K562 (cell line): ENCODE data around the gene IDUA. TPM values are rescaled to one million over a fixed set of nuclear protein-coding genes. Genes with fewer than 3 reads are reported as not detected.

Source experiments
- ATAC-seq: fragments of 200-7000 bp; cut with Tn5 transposase; 3 replicates; pipeline ENCODE4 v1.9.1; 2020; ENCODE audit warnings: moderate library complexity
- BruUV-seq: library from RNA; stranded (reverse); fragments of 400-500 nt; replicated peaks from 2 replicates; lab custom pipeline; 2021; lab: Mats Ljungman, UMichigan
- CTCF ChIA-PET: fragments of 300-600 bp; formaldehyde crosslinking; extraction: SDS; loops from one replicate; lab custom pipeline; 2021; ENCODE audit warnings: low intra/inter-chr PET ratio; lab: Yijun Ruan, JAX
- POLR2A ChIA-PET: fragments of 300-600, 350-650 bp; sonication (Branson Sonifier 250); formaldehyde crosslinking; extraction: SDS; loops from one replicate; lab custom pipeline; 2021; ENCODE audit warnings: antibody characterized with exemption, inconsistent platforms; lab: Yijun Ruan, JAX
- DNase-seq, 4 experiments: peaks; one replicate each; pipeline versions ENCODE4 v3.0.0 to v3.0.0-alpha.2; 2011 to 2018; ENCODE audit warnings: low spot score in 3 of 4, mixed read lengths in 3 of 4; ENCODE audit errors: extremely low read depth in 1 of 4
- FAIRE-seq: peaks from 2 replicates; lab custom pipeline; 2011; peaks lifted over from hg19 to GRCh38; lab: Jason Lieb, UNC
- H2AFZ ChIP-seq: 2 replicates; pipeline ENCODE4 v1.6.0; 2011; ENCODE audit warnings: low read depth, low read length, control low read depth, inconsistent platforms
- H3K27ac ChIP-seq: fragments of 200-600 bp; 3 replicates; pipeline ENCODE4 v1.8.0; 2011; ENCODE audit warnings: low read depth, mild to moderate bottlenecking, control low read depth, inconsistent platforms, low read length, moderate library complexity, mixed read lengths; ENCODE audit errors: extremely low read depth
- H3K27me3 ChIP-seq, 2 experiments: fragments of 300-600 bp in 1 of 2; 2 replicates in 1 of 2; 3 replicates in 1 of 2; pipeline versions ENCODE4 v1.6.0 to v1.8.0; 2011; ENCODE audit warnings: inconsistent platforms in 2 of 2, low read length in 2 of 2, mild to moderate bottlenecking in 1 of 2, mixed read lengths in 1 of 2, moderate library complexity in 1 of 2; ENCODE audit not compliant: control insufficient read depth in 2 of 2, insufficient read depth in 2 of 2
- H3K36me3 ChIP-seq: fragments of 300-600 bp; 3 replicates; pipeline ENCODE4 v1.8.0; 2011; ENCODE audit warnings: mild to moderate bottlenecking, low read length, inconsistent platforms; ENCODE audit not compliant: control insufficient read depth, insufficient read depth
- H3K4me1 ChIP-seq, 2 experiments: fragments of 200-600 bp in 1 of 2; replicated peaks in 1 of 2; 2 replicates in 1 of 2; 3 replicates in 1 of 2; pipeline versions ENCODE4 v1.5.1 to v1.8.0; 2011; ENCODE audit warnings: inconsistent platforms in 2 of 2, low read length in 2 of 2, mild to moderate bottlenecking in 1 of 2, mixed read lengths in 1 of 2, moderate library complexity in 1 of 2; ENCODE audit not compliant: control insufficient read depth in 2 of 2, insufficient read depth in 2 of 2
- H3K4me2 ChIP-seq: 2 replicates; pipeline ENCODE4 v1.6.1; 2011; ENCODE audit warnings: low read length, control low read depth, inconsistent platforms, mixed read lengths; ENCODE audit not compliant: insufficient read depth
- H3K4me3 ChIP-seq: fragments of 200-600 bp; sonication (generic), shearing (Covaris generic); 2 replicates; pipeline ENCODE4 v1.5.1; 2016; ENCODE audit warnings: control low read depth, inconsistent platforms
- H3K79me2 ChIP-seq: fragments of 200-600 bp; 3 replicates; pipeline ENCODE4 v1.8.0; 2011; ENCODE audit warnings: low read length, inconsistent platforms; ENCODE audit not compliant: control insufficient read depth, insufficient read depth
- H3K9ac ChIP-seq, 2 experiments: 2 replicates each; pipeline versions ENCODE4 v1.6.0 to v1.6.1; 2011; ENCODE audit warnings: low read depth in 2 of 2, low read length in 2 of 2, control low read depth in 1 of 2, inconsistent platforms in 1 of 2, mild to moderate bottlenecking in 1 of 2, mixed read lengths in 1 of 2; ENCODE audit not compliant: insufficient read depth in 1 of 2
- H3K9me1 ChIP-seq: one replicate; pipeline ENCODE4 v1.6.0; 2011; ENCODE audit warnings: inconsistent platforms, mild to moderate bottlenecking, low read length, moderate library complexity; ENCODE audit not compliant: control insufficient read depth, insufficient read depth
- H3K9me3 ChIP-seq: replicated peaks from 2 replicates; pipeline ENCODE4 v1.5.1; 2011; ENCODE audit warnings: low read depth, low read length, inconsistent platforms; ENCODE audit not compliant: control insufficient read depth, insufficient read depth
- H4K20me1 ChIP-seq: replicated peaks from 2 replicates; pipeline ENCODE4 v1.6.1; 2011; ENCODE audit warnings: low read length, inconsistent platforms, mixed read lengths; ENCODE audit not compliant: control insufficient read depth, insufficient read depth
- HNRNPL ChIP-seq: fragments of 200-400 bp; formaldehyde crosslinking; IDR thresholded peaks from 2 replicates; pipeline ENCODE4 v1.6.1; 2017; ENCODE audit warnings: low read depth, mild to moderate bottlenecking, low read length
- IRF2 ChIP-seq: sonication (generic); formaldehyde crosslinking; IDR thresholded peaks from 2 replicates; pipeline ENCODE4 v1.8.1; 2022; ENCODE audit warnings: mild to moderate bottlenecking, missing genetic modification reagents
- PCBP2 ChIP-seq: fragments of 200-400 bp; formaldehyde crosslinking; IDR thresholded peaks from 2 replicates; pipeline ENCODE4 v1.6.1; 2018; ENCODE audit warnings: low read length, low read depth, mild to moderate bottlenecking, moderate library complexity; ENCODE audit not compliant: poor library complexity, severe bottlenecking
- RBBP5 ChIP-seq: fragments of 200-600 bp; sonication (generic); IDR thresholded peaks from 2 replicates; pipeline ENCODE4 v1.6.1; 2012; ENCODE audit warnings: borderline replicate concordance, mild to moderate bottlenecking, low read length, control low read depth, inconsistent platforms; ENCODE audit not compliant: insufficient read depth, poor library complexity, severe bottlenecking
- SMC3 ChIP-seq: conservative IDR thresholded peaks from 2 replicates; pipeline ENCODE4 v1.6.1; 2011; ENCODE audit warnings: low read depth, low read length, improper control_type of control experiment; ENCODE audit not compliant: insufficient read depth
- SRSF7 ChIP-seq: fragments of 200-400 bp; formaldehyde crosslinking; optimal IDR thresholded peaks from 2 replicates; pipeline ENCODE3; 2017; ENCODE audit warnings: mild to moderate bottlenecking, low read depth, low read length
- TBL1XR1 ChIP-seq, 2 experiments: IDR thresholded peaks; 2 replicates each; pipeline ENCODE4 v1.6.1; 2012; ENCODE audit warnings: improper control_type of control experiment in 2 of 2, low read length in 2 of 2, mild to moderate bottlenecking in 1 of 2
- ZNF384 ChIP-seq: IDR thresholded peaks from 2 replicates; pipeline ENCODE4 v1.6.1; 2012; ENCODE audit warnings: low read depth, low read length, improper control_type of control experiment
- WGBS: fragments of 100-300 bp; shearing (Covaris generic); methylation state at CpG from one replicate; pipeline ENCODE4 v1.1.6; 2016; ENCODE audit warnings: low coverage, mixed read lengths; ENCODE audit not compliant: insufficient coverage; ENCODE audit errors: missing lambda C conversion rate; 5-methylcytosine and 5-hydroxymethylcytosine counted together
- in situ Hi-C: fragments of 300-500 bp; cut with MboI; formaldehyde crosslinking; loops from 4 replicates; pipeline ENCODE4 v1.15.0; 2018; ENCODE audit warnings: inconsistent platforms, mixed read lengths
- intact Hi-C: fragments of 100-400 bp; cut with micrococcal nuclease; formaldehyde crosslinking; loops from 2 replicates; pipeline ENCODE4 v1.14.2; 2022
- polyA plus RNA-seq, 8 experiments: library from polyadenylated mRNA; depleted of rRNA in 4 of 8; stranded (reverse) in 5 of 8; unstranded in 3 of 8; fragments of >200 nt; fragmentation: Nextera tagmentation in 2 of 8; fragmentation: Illumina TruSeq in 1 of 8; extraction: Ambion mirVana in 2 of 8; extraction: Trizol in 1 of 8; gene quantifications; 2 replicates each; pipeline versions ENCODE4 v1.2.1 to v1.2.3, GENCODE V29; 2011 to 2014; ENCODE audit warnings: inconsistent platforms in 1 of 8, missing spikeins in 1 of 8
- total RNA-seq, 7 experiments: library from RNA; depleted of rRNA in 6 of 7; stranded (reverse); fragments of >200 nt in 6 of 7; fragmentation: Illumina TruSeq in 2 of 7; extraction: Trizol in 2 of 7; gene quantifications; 2 replicates each; pipeline versions ENCODE4 v1.2.1 to v1.2.3, GENCODE V29; 2011 to 2021; ENCODE audit warnings: low replicate concordance in 1 of 7
- TF ChIP-seq, protein P1 (sequence below): sonication (generic); formaldehyde crosslinking; IDR thresholded peaks from 2 replicates; pipeline ENCODE4 v1.5.0; 2020; ENCODE audit warnings: missing genetic modification reagents
- TF ChIP-seq, protein P2 (sequence below): fragments of 250-450 bp; sonication (Bioruptor Pico); IDR thresholded peaks from 2 replicates; pipeline ENCODE4 v1.8.0; 2022; ENCODE audit warnings: moderate library complexity, mild to moderate bottlenecking, inconsistent platforms
- TF ChIP-seq, protein P3 (sequence below): sonication (generic); formaldehyde crosslinking; IDR thresholded peaks from 2 replicates; pipeline ENCODE4 v1.8.1; 2023; ENCODE audit warnings: missing genetic modification reagents, mild to moderate bottlenecking, borderline replicate concordance

IDUA gene
- total and polyA plus RNA-seq, 9 of the 15 experiments (the other 6 are each of a cell fraction or from before 2014, with no cell fraction given) = 0.04 to 16.1 (median 1.2) TPM

DNA sequence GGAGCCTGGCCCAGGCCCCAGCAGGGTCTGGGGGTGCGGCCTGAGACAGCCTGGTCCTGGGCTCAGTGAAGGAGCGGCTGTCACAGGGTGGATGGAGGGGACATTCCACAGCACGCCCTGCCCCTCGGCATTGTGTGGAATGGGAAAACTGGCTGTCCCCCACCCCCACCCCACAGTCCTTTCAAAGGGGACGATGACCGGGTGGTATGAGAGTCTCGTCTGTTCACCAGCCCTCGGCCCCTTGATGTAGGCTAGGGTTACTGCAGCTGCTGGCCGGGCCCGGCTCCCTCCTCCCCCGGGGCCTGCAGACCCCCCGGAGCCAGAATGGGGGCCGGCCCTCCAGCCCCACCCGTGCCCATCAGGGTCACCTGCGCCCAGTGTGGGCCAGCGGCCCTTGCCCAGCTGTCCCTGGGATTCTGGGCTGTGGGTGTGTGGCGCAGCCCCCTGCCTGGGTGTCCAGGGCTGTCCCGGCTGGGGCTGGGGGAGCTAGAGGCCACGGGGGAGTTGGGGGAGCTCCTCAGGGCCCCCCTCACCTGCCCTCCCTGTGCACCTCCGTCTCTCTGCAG is 36.3 kb downstream of the IDUA start (continued):
- TF ChIP-seq IRF2 (CRISPR knock-in tag) (no peak), PCBP2 (no peak), SMC3 (no peak)

DNA sequence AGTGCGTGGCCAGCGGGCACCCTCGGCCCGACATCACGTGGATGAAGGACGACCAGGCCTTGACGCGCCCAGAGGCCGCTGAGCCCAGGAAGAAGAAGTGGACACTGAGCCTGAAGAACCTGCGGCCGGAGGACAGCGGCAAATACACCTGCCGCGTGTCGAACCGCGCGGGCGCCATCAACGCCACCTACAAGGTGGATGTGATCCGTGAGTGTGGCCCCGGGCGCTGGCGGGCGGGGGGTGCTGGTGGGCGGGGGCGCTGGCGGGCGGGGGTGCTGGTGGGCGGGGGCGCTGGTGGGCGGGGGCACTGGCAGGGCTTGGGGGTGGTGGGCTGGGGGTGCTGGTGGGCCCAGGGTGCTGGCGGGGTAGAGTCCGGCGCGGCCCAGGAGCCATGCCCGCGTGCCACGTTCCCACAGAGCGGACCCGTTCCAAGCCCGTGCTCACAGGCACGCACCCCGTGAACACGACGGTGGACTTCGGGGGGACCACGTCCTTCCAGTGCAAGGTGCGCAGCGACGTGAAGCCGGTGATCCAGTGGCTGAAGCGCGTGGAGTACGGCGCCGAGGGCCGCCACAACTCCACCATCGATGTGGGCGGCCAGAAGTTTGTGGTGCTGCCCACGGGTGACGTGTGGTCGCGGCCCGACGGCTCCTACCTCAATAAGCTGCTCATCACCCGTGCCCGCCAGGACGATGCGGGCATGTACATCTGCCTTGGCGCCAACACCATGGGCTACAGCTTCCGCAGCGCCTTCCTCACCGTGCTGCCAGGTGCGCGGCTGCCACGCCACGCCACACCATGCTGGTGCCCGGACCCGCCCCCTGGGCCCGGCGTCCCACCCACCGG is 37.3 kb downstream of the IDUA start:
- intact Hi-C loops (no loop called here), in situ Hi-C loops (no loop called here)
- Histone ChIP-seq H3K4me1 (peaks cover 0 to 62% of the 10 kb centered on the region in 2 experiments; a peak in 3 of 5 replicates), H3K27ac (no peak overlapping the region), H3K27me3 (no peaks in the 10 kb centered on the region), H3K9ac (no peak overlapping the region), H3K9me3 (no peaks in the 10 kb centered on the region; the same call in 1 of the 2 replicates), H2AFZ (no peak overlapping the region), H3K4me3 (no peak overlapping the region), H3K4me2 (no peak overlapping the region), H3K9me1 (no peaks in the 10 kb centered on the region), H3K36me3 (peaks cover 29% of the 10 kb centered on the region; the same call in 2 of the 3 replicates), H3K79me2 (no peaks in the 10 kb centered on the region), H4K20me1 (0 out of 2 replicates have a peak, but pooled peaks cover 1% of the 10 kb centered on the region)
- 98% methylated on average over 28 of the region's 83 CpGs for WGBS
- DNase-seq (peak in 1 of 4 experiments; percentile 12), FAIRE-seq (no peak), ATAC-seq (no peak)
- CTCF ChIA-PET = no interaction called here
- POLR2A ChIA-PET = interaction anchor here (0.7 to 1.1 kb wide), 2 partner anchors 9 to 19 kb away, joined by 3 to 4 read pairs; no protein-coding TSS in a partner anchor
- no TSS peak for BruUV-seq
- no peak for TF ChIP-seq ZNF384
- TF ChIP-seq HNRNPL = peak; percentile 27; the same call in 1 of the 2 replicates
- TF ChIP-seq, protein P1, sequence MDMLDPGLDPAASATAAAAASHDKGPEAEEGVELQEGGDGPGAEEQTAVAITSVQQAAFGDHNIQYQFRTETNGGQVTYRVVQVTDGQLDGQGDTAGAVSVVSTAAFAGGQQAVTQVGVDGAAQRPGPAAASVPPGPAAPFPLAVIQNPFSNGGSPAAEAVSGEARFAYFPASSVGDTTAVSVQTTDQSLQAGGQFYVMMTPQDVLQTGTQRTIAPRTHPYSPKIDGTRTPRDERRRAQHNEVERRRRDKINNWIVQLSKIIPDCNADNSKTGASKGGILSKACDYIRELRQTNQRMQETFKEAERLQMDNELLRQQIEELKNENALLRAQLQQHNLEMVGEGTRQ (CRISPR knock-in tag) = no peak
- no peak for TF ChIP-seq SRSF7
- no peak for TF ChIP-seq TBL1XR1 (IDR thresholded peaks at IDR 0.05; ENCODE audit: low read length in 2 of 2)
- TF ChIP-seq, protein P2, sequence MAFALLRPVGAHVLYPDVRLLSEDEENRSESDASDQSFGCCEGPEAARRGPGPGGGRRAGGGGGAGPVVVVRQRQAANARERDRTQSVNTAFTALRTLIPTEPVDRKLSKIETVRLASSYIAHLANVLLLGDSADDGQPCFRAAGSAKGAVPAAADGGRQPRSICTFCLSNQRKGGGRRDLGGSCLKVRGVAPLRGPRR (CRISPR knock-in tag) = no peak
- TF ChIP-seq, protein P3, sequence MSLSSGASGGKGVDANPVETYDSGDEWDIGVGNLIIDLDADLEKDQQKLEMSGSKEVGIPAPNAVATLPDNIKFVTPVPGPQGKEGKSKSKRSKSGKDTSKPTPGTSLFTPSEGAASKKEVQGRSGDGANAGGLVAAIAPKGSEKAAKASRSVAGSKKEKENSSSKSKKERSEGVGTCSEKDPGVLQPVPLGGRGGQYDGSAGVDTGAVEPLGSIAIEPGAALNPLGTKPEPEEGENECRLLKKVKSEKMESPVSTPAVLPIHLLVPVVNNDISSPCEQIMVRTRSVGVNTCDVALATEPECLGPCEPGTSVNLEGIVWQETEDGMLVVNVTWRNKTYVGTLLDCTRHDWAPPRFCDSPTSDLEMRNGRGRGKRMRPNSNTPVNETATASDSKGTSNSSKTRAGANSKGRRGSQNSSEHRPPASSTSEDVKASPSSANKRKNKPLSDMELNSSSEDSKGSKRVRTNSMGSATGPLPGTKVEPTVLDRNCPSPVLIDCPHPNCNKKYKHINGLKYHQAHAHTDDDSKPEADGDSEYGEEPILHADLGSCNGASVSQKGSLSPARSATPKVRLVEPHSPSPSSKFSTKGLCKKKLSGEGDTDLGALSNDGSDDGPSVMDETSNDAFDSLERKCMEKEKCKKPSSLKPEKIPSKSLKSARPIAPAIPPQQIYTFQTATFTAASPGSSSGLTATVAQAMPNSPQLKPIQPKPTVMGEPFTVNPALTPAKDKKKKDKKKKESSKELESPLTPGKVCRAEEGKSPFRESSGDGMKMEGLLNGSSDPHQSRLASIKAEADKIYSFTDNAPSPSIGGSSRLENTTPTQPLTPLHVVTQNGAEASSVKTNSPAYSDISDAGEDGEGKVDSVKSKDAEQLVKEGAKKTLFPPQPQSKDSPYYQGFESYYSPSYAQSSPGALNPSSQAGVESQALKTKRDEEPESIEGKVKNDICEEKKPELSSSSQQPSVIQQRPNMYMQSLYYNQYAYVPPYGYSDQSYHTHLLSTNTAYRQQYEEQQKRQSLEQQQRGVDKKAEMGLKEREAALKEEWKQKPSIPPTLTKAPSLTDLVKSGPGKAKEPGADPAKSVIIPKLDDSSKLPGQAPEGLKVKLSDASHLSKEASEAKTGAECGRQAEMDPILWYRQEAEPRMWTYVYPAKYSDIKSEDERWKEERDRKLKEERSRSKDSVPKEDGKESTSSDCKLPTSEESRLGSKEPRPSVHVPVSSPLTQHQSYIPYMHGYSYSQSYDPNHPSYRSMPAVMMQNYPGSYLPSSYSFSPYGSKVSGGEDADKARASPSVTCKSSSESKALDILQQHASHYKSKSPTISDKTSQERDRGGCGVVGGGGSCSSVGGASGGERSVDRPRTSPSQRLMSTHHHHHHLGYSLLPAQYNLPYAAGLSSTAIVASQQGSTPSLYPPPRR (CRISPR knock-in tag) = no peak
- TF ChIP-seq RBBP5 = no peak
